HepG2 (cell line): ENCODE results near the gene IL4I1. TPM values are rescaled to one million over a fixed set of nuclear protein-coding genes. Genes with fewer than 3 reads are reported as not detected.

Source experiments
- ATF1 ChIP-seq: IDR thresholded peaks from 2 replicates; pipeline ENCODE4 v1.6.1; 2016; ENCODE audit warnings: mild to moderate bottlenecking, control low read depth
- FOXK2 ChIP-seq: fragments of 450-650 bp; IDR thresholded peaks from 2 replicates; pipeline ENCODE4 v1.6.1; 2016
- HNRNPLL ChIP-seq: fragments of 200-400 bp; formaldehyde crosslinking; IDR thresholded peaks from 2 replicates; pipeline ENCODE4 v1.6.1; 2017; ENCODE audit warnings: mild to moderate bottlenecking, low read depth, low read length; ENCODE audit not compliant: poor library complexity, severe bottlenecking
- NR2C2 ChIP-seq: sonication (generic); formaldehyde crosslinking; IDR thresholded peaks from 2 replicates; pipeline ENCODE4 v1.4.0; 2020; ENCODE audit warnings: missing genetic modification reagents, mild to moderate bottlenecking, moderate library complexity, borderline replicate concordance
- NRL ChIP-seq: sonication (generic); formaldehyde crosslinking; IDR thresholded peaks from 2 replicates; pipeline ENCODE4 v1.5.0; 2020; ENCODE audit warnings: missing genetic modification reagents, mild to moderate bottlenecking, moderate library complexity, borderline replicate concordance
- POLR2G ChIP-seq: fragments of 200-400 bp; formaldehyde crosslinking; IDR thresholded peaks from 2 replicates; pipeline ENCODE4 v1.6.1; 2018; ENCODE audit warnings: mild to moderate bottlenecking, low read depth, low read length, moderate library complexity
- SRY ChIP-seq: sonication (generic); formaldehyde crosslinking; IDR thresholded peaks from 2 replicates; pipeline ENCODE4 v1.8.0; 2022; ENCODE audit warnings: mild to moderate bottlenecking, missing genetic modification reagents
- ZNF138 ChIP-seq: sonication (generic); formaldehyde crosslinking; IDR thresholded peaks from 2 replicates; pipeline ENCODE4 v1.5.0; 2020; ENCODE audit warnings: mild to moderate bottlenecking, low read depth, missing genetic modification reagents
- ZNF160 ChIP-seq: sonication (generic); formaldehyde crosslinking; IDR thresholded peaks from 2 replicates; pipeline ENCODE4 v1.8.0; 2022; ENCODE audit warnings: mild to moderate bottlenecking, inconsistent platforms, missing genetic modification reagents
- ZNF326 ChIP-seq: sonication (generic); formaldehyde crosslinking; IDR thresholded peaks from 2 replicates; pipeline ENCODE4 v1.4.0; 2020; ENCODE audit warnings: missing genetic modification reagents, borderline replicate concordance
- polyA plus RNA-seq, 8 experiments: library from polyadenylated mRNA; depleted of rRNA in 3 of 8; stranded (reverse) in 7 of 8; unstranded in 1 of 8; fragments of >200 nt; fragmentation: Illumina TruSeq in 4 of 8; extraction: Trizol in 4 of 8; gene quantifications; 2 replicates each; pipeline versions ENCODE4 v1.2.1 to v1.2.3, GENCODE V29; 2011 to 2016; ENCODE audit warnings: low read depth in 4 of 8, missing spikeins in 1 of 8, mixed read lengths in 1 of 8; ENCODE audit not compliant: insufficient read depth in 1 of 8
- total RNA-seq, 5 experiments: library from RNA; depleted of rRNA; stranded (reverse); fragments of >200 nt; fragmentation: Illumina TruSeq; extraction: Trizol; gene quantifications; 2 replicates each; pipeline ENCODE4 v1.2.3, GENCODE V29; 2016; ENCODE audit warnings: low read depth in 1 of 5
- TF ChIP-seq, protein P1 (sequence below): IDR thresholded peaks from 2 replicates; pipeline ENCODE4 v1.6.1; 2016; ENCODE audit warnings: low read depth, missing genetic modification reagents, missing compliant biosample characterization
- TF ChIP-seq, protein P2 (sequence below): sonication (generic); formaldehyde crosslinking; IDR thresholded peaks from 2 replicates; pipeline ENCODE4 v1.5.0; 2020; ENCODE audit warnings: missing genetic modification reagents, mild to moderate bottlenecking, borderline replicate concordance
- TF ChIP-seq, protein P3 (sequence below): sonication (generic); formaldehyde crosslinking; IDR thresholded peaks from 2 replicates; pipeline ENCODE4 v1.5.0; 2020; ENCODE audit warnings: mild to moderate bottlenecking, missing genetic modification reagents, borderline replicate concordance
- TF ChIP-seq, protein P4 (sequence below): IDR thresholded peaks from 2 replicates; pipeline ENCODE4 v1.6.1; 2018; ENCODE audit warnings: missing genetic modification reagents, mild to moderate bottlenecking, missing compliant biosample characterization

The IL4I1 gene
- total and polyA plus RNA-seq, 2 of the 13 experiments (the other 11 are each of a cell fraction or from before 2014, with no cell fraction given): not detected

DNA sequence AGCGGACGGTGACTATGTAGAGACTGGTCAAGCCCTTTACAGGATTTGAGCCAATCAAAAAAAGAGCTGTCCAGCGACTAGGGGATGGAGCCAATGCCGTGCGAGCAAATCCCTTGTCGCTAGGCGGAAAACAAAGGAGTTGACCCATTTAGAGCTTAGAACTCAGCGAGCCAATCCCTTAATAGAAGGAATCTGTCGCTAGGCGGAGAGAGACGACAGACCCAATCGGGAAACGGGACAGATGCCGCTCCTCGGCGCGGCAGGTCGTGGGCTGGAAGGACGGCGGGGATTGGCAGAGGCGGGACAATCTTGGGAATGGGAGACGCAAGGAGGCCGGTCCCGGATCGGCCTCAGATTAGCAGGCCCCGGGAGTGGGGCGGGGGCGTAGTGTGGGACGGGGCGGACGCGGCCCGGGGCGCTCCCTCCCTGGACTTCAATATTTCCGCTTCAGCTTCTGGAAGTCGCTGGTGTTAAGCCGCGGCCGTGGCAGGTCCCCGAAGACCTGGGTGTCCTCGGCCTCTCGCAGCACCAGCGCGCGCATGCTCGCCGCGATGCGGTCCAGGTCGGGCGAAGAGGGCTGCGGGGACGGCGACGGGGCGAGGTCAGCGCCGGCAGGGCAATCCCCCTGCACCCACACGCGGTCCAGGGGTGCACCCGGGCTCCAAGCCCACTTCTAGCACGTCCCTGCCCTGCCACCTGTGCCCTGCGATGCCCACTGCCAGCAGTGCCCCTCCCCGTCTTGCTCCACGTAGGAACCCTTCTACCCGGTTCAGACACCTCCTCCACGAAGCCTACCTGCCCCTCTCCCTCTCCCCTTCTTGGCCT is 27.0 kb downstream of the IL4I1 start (continued):
- TF ChIP-seq, protein P1, sequence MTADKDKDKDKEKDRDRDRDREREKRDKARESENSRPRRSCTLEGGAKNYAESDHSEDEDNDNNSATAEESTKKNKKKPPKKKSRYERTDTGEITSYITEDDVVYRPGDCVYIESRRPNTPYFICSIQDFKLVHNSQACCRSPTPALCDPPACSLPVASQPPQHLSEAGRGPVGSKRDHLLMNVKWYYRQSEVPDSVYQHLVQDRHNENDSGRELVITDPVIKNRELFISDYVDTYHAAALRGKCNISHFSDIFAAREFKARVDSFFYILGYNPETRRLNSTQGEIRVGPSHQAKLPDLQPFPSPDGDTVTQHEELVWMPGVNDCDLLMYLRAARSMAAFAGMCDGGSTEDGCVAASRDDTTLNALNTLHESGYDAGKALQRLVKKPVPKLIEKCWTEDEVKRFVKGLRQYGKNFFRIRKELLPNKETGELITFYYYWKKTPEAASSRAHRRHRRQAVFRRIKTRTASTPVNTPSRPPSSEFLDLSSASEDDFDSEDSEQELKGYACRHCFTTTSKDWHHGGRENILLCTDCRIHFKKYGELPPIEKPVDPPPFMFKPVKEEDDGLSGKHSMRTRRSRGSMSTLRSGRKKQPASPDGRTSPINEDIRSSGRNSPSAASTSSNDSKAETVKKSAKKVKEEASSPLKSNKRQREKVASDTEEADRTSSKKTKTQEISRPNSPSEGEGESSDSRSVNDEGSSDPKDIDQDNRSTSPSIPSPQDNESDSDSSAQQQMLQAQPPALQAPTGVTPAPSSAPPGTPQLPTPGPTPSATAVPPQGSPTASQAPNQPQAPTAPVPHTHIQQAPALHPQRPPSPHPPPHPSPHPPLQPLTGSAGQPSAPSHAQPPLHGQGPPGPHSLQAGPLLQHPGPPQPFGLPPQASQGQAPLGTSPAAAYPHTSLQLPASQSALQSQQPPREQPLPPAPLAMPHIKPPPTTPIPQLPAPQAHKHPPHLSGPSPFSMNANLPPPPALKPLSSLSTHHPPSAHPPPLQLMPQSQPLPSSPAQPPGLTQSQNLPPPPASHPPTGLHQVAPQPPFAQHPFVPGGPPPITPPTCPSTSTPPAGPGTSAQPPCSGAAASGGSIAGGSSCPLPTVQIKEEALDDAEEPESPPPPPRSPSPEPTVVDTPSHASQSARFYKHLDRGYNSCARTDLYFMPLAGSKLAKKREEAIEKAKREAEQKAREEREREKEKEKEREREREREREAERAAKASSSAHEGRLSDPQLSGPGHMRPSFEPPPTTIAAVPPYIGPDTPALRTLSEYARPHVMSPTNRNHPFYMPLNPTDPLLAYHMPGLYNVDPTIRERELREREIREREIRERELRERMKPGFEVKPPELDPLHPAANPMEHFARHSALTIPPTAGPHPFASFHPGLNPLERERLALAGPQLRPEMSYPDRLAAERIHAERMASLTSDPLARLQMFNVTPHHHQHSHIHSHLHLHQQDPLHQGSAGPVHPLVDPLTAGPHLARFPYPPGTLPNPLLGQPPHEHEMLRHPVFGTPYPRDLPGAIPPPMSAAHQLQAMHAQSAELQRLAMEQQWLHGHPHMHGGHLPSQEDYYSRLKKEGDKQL (CRISPR knock-in tag): 0 out of 2 replicates have a peak, but pooled peaks have one; percentile 12
- peak; percentile 27; the same call in 1 of the 2 replicates for TF ChIP-seq NR2C2 (CRISPR knock-in tag)
- TF ChIP-seq ATF1 (CRISPR knock-in tag): peak; percentile 86
- TF ChIP-seq, protein P2, sequence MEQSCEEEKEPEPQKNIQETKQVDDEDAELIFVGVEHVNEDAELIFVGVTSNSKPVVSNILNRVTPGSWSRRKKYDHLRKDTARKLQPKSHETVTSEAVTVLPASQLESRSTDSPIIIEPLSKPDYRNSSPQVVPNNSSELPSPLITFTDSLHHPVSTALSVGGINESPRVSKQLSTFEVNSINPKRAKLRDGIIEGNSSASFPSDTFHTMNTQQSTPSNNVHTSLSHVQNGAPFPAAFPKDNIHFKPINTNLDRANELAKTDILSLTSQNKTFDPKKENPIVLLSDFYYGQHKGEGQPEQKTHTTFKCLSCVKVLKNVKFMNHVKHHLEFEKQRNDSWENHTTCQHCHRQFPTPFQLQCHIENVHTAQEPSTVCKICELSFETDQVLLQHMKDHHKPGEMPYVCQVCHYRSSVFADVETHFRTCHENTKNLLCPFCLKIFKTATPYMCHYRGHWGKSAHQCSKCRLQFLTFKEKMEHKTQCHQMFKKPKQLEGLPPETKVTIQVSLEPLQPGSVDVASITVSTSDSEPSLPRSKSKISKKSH: peak; percentile 88
- TF ChIP-seq, protein P3, sequence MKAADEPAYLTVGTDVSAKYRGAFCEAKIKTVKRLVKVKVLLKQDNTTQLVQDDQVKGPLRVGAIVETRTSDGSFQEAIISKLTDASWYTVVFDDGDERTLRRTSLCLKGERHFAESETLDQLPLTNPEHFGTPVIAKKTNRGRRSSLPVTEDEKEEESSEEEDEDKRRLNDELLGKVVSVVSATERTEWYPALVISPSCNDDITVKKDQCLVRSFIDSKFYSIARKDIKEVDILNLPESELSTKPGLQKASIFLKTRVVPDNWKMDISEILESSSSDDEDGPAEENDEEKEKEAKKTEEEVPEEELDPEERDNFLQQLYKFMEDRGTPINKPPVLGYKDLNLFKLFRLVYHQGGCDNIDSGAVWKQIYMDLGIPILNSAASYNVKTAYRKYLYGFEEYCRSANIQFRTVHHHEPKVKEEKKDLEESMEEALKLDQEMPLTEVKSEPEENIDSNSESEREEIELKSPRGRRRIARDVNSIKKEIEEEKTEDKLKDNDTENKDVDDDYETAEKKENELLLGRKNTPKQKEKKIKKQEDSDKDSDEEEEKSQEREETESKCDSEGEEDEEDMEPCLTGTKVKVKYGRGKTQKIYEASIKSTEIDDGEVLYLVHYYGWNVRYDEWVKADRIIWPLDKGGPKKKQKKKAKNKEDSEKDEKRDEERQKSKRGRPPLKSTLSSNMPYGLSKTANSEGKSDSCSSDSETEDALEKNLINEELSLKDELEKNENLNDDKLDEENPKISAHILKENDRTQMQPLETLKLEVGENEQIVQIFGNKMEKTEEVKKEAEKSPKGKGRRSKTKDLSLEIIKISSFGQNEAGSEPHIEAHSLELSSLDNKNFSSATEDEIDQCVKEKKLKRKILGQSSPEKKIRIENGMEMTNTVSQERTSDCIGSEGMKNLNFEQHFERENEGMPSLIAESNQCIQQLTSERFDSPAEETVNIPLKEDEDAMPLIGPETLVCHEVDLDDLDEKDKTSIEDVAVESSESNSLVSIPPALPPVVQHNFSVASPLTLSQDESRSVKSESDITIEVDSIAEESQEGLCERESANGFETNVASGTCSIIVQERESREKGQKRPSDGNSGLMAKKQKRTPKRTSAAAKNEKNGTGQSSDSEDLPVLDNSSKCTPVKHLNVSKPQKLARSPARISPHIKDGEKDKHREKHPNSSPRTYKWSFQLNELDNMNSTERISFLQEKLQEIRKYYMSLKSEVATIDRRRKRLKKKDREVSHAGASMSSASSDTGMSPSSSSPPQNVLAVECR: peak; percentile 78; the same call in 1 of the 2 replicates
- TF ChIP-seq, protein P4, sequence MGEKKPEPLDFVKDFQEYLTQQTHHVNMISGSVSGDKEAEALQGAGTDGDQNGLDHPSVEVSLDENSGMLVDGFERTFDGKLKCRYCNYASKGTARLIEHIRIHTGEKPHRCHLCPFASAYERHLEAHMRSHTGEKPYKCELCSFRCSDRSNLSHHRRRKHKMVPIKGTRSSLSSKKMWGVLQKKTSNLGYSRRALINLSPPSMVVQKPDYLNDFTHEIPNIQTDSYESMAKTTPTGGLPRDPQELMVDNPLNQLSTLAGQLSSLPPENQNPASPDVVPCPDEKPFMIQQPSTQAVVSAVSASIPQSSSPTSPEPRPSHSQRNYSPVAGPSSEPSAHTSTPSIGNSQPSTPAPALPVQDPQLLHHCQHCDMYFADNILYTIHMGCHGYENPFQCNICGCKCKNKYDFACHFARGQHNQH: peak; percentile 68
- TF ChIP-seq ZNF138 (CRISPR knock-in tag): no peak
- TF ChIP-seq NRL: 0 out of 2 replicates have a peak, but pooled peaks have one; percentile 35
- 0 out of 2 replicates have a peak, but pooled peaks have one; percentile 21 for TF ChIP-seq ZNF326 (CRISPR knock-in tag)
- TF ChIP-seq SRY (CRISPR knock-in tag): 0 out of 2 replicates have a peak, but pooled peaks have one; percentile 44
- TF ChIP-seq POLR2G: peak; percentile 83
- TF ChIP-seq ZNF160: peak; percentile 54; the same call in 1 of the 2 replicates
- peak; percentile 51 for TF ChIP-seq HNRNPLL
- TF ChIP-seq FOXK2: peak; percentile 50; the same call in 1 of the 2 replicates
